Kidney tubule cell (primary cell): ENCODE results near the gene CTDSPL.
"Not testable (repeated sequence)": the region's sequence is repeated elsewhere in the genome, so short reads cannot be mapped to it uniquely, and the experiment has no call there.

Experiments
- DNase-seq: peaks from one replicate; pipeline ENCODE4 v3.0.0-alpha.2; 2018; ENCODE audit warnings: low spot score

The CTDSPL gene

GRCh38 chr3:37861620-37862041 is at the start of gene CTDSPL:
Gene CTDSPL (plus strand): TSS chr3:37861880. CDS start chr3:37862200, 320 bp downstream.
- peak; percentile 58 for DNase-seq

- no peak for DNase-seq
Measured at GRCh38 chr3:37812499-37812896, 49.2 kb upstream of the CTDSPL start.

- no peak for DNase-seq
Measured at GRCh38 chr3:37813403-37813802, 48.3 kb upstream of the CTDSPL start.

GRCh38 chr3:37814547-37814946 is 47.1 kb upstream of the CTDSPL start:
- DNase-seq: peak; percentile 11

- DNase-seq: not testable (repeated sequence)
Measured at GRCh38 chr3:37815156-37815555, 46.5 kb upstream of the CTDSPL start.

- DNase-seq: no peak
Measured at GRCh38 chr3:37816271-37816670, 45.4 kb upstream of the CTDSPL start.

- DNase-seq: peak; percentile 45
Measured at GRCh38 chr3:37819591-37819990, 42.1 kb upstream of the CTDSPL start.

- no peak for DNase-seq
Measured at GRCh38 chr3:37820286-37820685, 41.4 kb upstream of the CTDSPL start.

GRCh38 chr3:37823189-37823588 is 38.5 kb upstream of the CTDSPL start:
- no peak for DNase-seq

GRCh38 chr3:37824090-37824953 is 37.4 kb upstream of the CTDSPL start:
- DNase-seq: no peak

- no peak for DNase-seq
Measured at GRCh38 chr3:37824954-37825328, 36.7 kb upstream of the CTDSPL start.

GRCh38 chr3:37825744-37826400 is 35.8 kb upstream of the CTDSPL start:
- no peak for DNase-seq

GRCh38 chr3:37826502-37826901 is 35.2 kb upstream of the CTDSPL start:
- DNase-seq: no peak

GRCh38 chr3:37826933-37827332 is 34.7 kb upstream of the CTDSPL start:
- no peak for DNase-seq

GRCh38 chr3:37832480-37832879 is 29.2 kb upstream of the CTDSPL start:
- no peak for DNase-seq

- peak; percentile 9 for DNase-seq
Measured at GRCh38 chr3:37833302-37834186, 28.1 kb upstream of the CTDSPL start.

- no peak for DNase-seq
Measured at GRCh38 chr3:37836589-37836988, 25.1 kb upstream of the CTDSPL start.

GRCh38 chr3:37847689-37848088 is 14.0 kb upstream of the CTDSPL start:
- no peak for DNase-seq

GRCh38 chr3:37849146-37849923 is 12.3 kb upstream of the CTDSPL start:
- DNase-seq: no peak

- DNase-seq: peak; percentile 78
Measured at GRCh38 chr3:37852097-37852496, 9.6 kb upstream of the CTDSPL start.

- no peak for DNase-seq
Measured at GRCh38 chr3:37852771-37853170, 8.9 kb upstream of the CTDSPL start.
